GM12892 (cell line): ENCODE data around the gene CDON.

Source experiments
- DNase-seq: peaks from one replicate; pipeline ENCODE4 v3.0.0; 2011; ENCODE audit not compliant: insufficient read length
- FAIRE-seq: peaks from 2 replicates; lab custom pipeline; 2011; peaks lifted over from hg19 to GRCh38; lab: Jason Lieb, UNC
- POLR2A ChIP-seq: IDR thresholded peaks from 2 replicates; pipeline ENCODE4 v1.6.1; 2011; ENCODE audit warnings: low read depth, low read length, control low read depth
- POLR2AphosphoS5 ChIP-seq: IDR thresholded peaks from 2 replicates; pipeline ENCODE4 v1.6.1; 2011; ENCODE audit warnings: low read depth, low read length, control low read depth
- TAF1 ChIP-seq: IDR thresholded peaks from 2 replicates; pipeline ENCODE4 v1.6.1; 2011; ENCODE audit warnings: low read depth, mild to moderate bottlenecking, control low read depth, low read length, borderline replicate concordance

Gene CDON

GRCh38 chr11:125982348-125982730 lies 80.3 kb downstream of the CDON start:
- DNase-seq (no peak), FAIRE-seq (no peak)
- no peak for TF ChIP-seq POLR2AphosphoS5
- TF ChIP-seq TAF1: no peak
- TF ChIP-seq POLR2A: no peak

- TF ChIP-seq TAF1 (no peak), POLR2AphosphoS5 (no peak), POLR2A (no peak)
- no peak for DNase-seq
- no peak for FAIRE-seq
These were observed 82.2 kb downstream of the CDON start for GRCh38 chr11:125980436-125980835.

GRCh38 chr11:125979511-125979910 lies 83.2 kb downstream of the CDON start:
- TF ChIP-seq TAF1 (no peak), POLR2AphosphoS5 (no peak), POLR2A (no peak)
- FAIRE-seq (no peak), DNase-seq (no peak)

GRCh38 chr11:125978778-125979407 lies 83.8 kb downstream of the CDON start:
- no peak for TF ChIP-seq POLR2AphosphoS5
- TF ChIP-seq POLR2A: no peak
- no peak for TF ChIP-seq TAF1
- FAIRE-seq (no peak), DNase-seq (no peak)

- no peak for TF ChIP-seq TAF1
- no peak for TF ChIP-seq POLR2A
- TF ChIP-seq POLR2AphosphoS5: no peak
- FAIRE-seq: no peak
- no peak for DNase-seq
These were observed 84.4 kb downstream of the CDON start for GRCh38 chr11:125978181-125978716.

- no peak for FAIRE-seq
- TF ChIP-seq POLR2AphosphoS5: no peak
- no peak for TF ChIP-seq POLR2A
- TF ChIP-seq TAF1: no peak
- DNase-seq: no peak
These were observed 85.3 kb downstream of the CDON start for GRCh38 chr11:125977333-125977732.

GRCh38 chr11:125976156-125976555 lies 86.5 kb downstream of the CDON start:
- DNase-seq (no peak), FAIRE-seq (no peak)
- TF ChIP-seq POLR2A: no peak
- TF ChIP-seq TAF1: no peak
- TF ChIP-seq POLR2AphosphoS5: no peak

GRCh38 chr11:125975634-125976033 lies 87.0 kb downstream of the CDON start:
- FAIRE-seq: no peak
- TF ChIP-seq POLR2A: no peak
- no peak for TF ChIP-seq TAF1
- TF ChIP-seq POLR2AphosphoS5: no peak
- no peak for DNase-seq

- TF ChIP-seq TAF1: no peak
- no peak for TF ChIP-seq POLR2AphosphoS5
- no peak for TF ChIP-seq POLR2A
- DNase-seq: no peak
- FAIRE-seq: no peak
These were observed 88.4 kb downstream of the CDON start for GRCh38 chr11:125974284-125974683.

GRCh38 chr11:125971618-125972017 lies 91.0 kb downstream of the CDON start:
- TF ChIP-seq POLR2AphosphoS5: no peak
- FAIRE-seq (no peak), DNase-seq (no peak)

- DNase-seq (no peak), FAIRE-seq (no peak)
- TF ChIP-seq POLR2A: no peak
- TF ChIP-seq TAF1: no peak
- no peak for TF ChIP-seq POLR2AphosphoS5
These were observed 94.3 kb downstream of the CDON start for GRCh38 chr11:125968354-125968753.

GRCh38 chr11:125967515-125967914 lies 95.2 kb downstream of the CDON start:
- DNase-seq (no peak), FAIRE-seq (no peak)
- no peak for TF ChIP-seq TAF1
- no peak for TF ChIP-seq POLR2A
- TF ChIP-seq POLR2AphosphoS5: no peak
